Pancreas (tissue), 10 donors: ENCODE results near the gene ASTL. TPM values are rescaled to one million over a fixed set of nuclear protein-coding genes. Genes with fewer than 3 reads are reported as not detected.

Experiments used
- ATAC-seq, 4 donors: fragments of 200-7000 bp; cut with Tn5 transposase; one replicate each; pipeline versions ENCODE4 v1.8.0 to v1.9.1; 2020; ENCODE audit warnings: mild to moderate bottlenecking in 4 of 4, moderate library complexity in 4 of 4
- DNase-seq, 6 donors: peaks; one replicate each; pipeline ENCODE4 v3.0.0-alpha.2; 2020
- FAIRE-seq: peaks from 2 replicates; lab custom pipeline; 2012; peaks lifted over from hg19 to GRCh38; lab: Jason Lieb, UNC
- H3K27ac ChIP-seq, 4 donors: fragments of 200-600 bp; sonication (generic); 1 replicate in 3 of 4; 2 replicates in 1 of 4; pipeline versions ENCODE4 v1.5.0 to v1.8.0; 2020
- H3K27me3 ChIP-seq, 4 donors: fragments of 200-600 bp; one replicate each; pipeline ENCODE4 v1.8.0; 2021
- H3K36me3 ChIP-seq, 3 donors: fragments of 200-600 bp; sonication (generic) in 1 of 3; one replicate each; pipeline versions ENCODE4 v1.5.0 to v1.8.0; 2020 to 2021
- H3K4me1 ChIP-seq, 3 donors: fragments of 200-600 bp; one replicate each; pipeline ENCODE4 v1.8.0; 2021
- H3K4me3 ChIP-seq, 4 donors: fragments of 200-600 bp; sonication (generic) in 2 of 4; one replicate each; pipeline versions ENCODE4 v1.5.0 to v1.8.0; 2020 to 2021
- H3K9me3 ChIP-seq, 4 donors: fragments of 200-600 bp; one replicate each; pipeline ENCODE4 v1.8.0; 2021
- CTCF ChIP-seq, 4 donors: fragments of 200-600 bp; sonication (generic) in 3 of 4; IDR thresholded peaks; one replicate each; pipeline versions ENCODE4 v1.5.0 to v1.8.0; 2021; ENCODE audit warnings: antibody characterized with exemption in 4 of 4
- WGBS, 2 donors: extraction: QIAGEN DNeasy Blood & Tissue Kit; methylation state at CpG; one replicate each; pipeline ENCODE4 v1.1.7; 2013; 5-methylcytosine and 5-hydroxymethylcytosine counted together
- intact Hi-C, 3 donors: fragments of 100-400 bp; cut with DNase I; formaldehyde crosslinking; loops; one replicate each; pipeline versions ENCODE4 v1.11.1 to v1.14.2; 2022
- polyA plus RNA-seq, 2 donors: library from polyadenylated mRNA; stranded (reverse); fragments of 200-250 nt; gene quantifications; one replicate each; pipeline ENCODE4 v1.2.3, GENCODE V29; 2013
- total RNA-seq, 6 donors: library from RNA; stranded (reverse); fragmentation: NEBNext Ultra II Directional in 4 of 6; extraction: Animal tissue kit (Norgen Biotek cat#: 25700) in 4 of 6; gene quantifications; one replicate each; pipeline versions ENCODE4 v1.2.1 to v1.2.4, GENCODE V29; 2021 to 2023
- donor health status: healthy with polysubstance abuse.
- donor health status: DM: no; HTN: no; CAD: no; lungs with moderate emphysema.
- donor health status: DM: no; HTN: no; CAD: no.
- donor health status: control.
- donor health status: control.
- donor health status: Bipolar disorder and iron deficiency.
- donor health status: DM: yes; HTN: yes; CAD: no.
- donor health status: DM: no; HTN: no; CAD: no.
- donor health status: DM: no; HTN: no; CAD: no.
- donor health status: DM: yes; HTN: yes; CAD: no.

ASTL gene
- total and polyA plus RNA-seq, 8 donors, result 0.14 TPM; not detected in 7

DNA sequence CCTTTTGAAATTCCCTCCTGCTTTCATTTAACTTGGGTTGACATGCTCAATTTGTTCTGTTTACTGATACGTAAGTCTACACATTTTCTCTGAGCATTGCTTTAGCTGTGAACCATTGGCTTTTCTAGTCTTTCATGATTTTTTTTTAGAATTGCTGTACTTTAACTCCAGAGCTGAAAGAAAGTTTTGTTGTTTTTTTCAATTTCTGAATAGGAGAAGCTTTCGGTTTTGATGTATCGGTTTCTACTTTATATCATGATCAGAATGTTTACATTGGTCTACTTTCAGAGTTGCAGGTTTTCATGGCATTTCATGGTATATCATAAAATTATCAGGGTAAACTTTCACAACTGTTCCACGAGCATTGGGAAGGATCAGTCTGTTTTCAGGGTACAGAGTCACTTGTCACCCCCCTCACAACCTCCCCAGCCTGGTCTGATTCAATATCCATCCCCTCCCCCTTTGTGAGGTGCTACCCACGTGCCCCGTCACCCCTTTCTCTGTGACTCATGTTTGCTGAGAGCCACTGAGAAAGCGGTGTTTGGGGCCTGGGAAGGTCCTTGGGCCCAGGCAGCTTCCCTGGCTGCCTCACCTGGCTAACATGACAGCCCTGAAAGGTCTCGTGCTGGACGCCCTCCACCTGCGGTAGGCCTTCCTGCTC lies 7.0 kb downstream of the ASTL start:
- Histone ChIP-seq H3K27me3 (no peaks in the 10 kb centered on the region), H3K27ac (no peak overlapping the region), H3K36me3 (no peaks in the 10 kb centered on the region), H3K4me1 (no peaks in the 10 kb centered on the region), H3K4me3 (no peak overlapping the region), H3K9me3 (no peaks in the 10 kb centered on the region)
- ATAC-seq (no peak), DNase-seq (no peak), FAIRE-seq (no peak)
- intact Hi-C loops, result no loop called here
- 76 to 77% methylated on average over 10 of the region's 10 CpGs for WGBS, 2 donors
- TF ChIP-seq CTCF (IDR thresholded peaks at IDR 0.05), result no peak

DNA sequence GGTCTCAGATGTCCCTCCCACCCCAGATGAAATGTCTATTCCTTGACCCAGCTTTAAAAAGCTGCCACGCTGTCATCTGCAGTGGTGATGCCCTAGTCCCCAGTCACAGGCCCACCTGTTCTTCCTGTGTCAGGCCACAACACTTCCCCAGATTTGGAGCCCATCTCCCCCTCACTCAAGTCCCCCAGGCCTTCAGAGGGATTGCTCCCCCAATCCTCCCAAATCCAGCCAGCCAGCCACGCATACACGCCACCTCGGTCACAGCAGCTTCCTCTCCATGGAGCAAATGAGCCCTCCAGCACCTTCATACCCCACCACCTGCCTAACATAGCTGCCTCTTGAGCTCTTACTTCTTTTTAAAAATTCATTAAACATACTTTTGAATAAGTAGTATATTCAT lies 7.8 kb downstream of the ASTL start:
- peak in 1 of 6 donors; percentile 10 for DNase-seq
- intact Hi-C loops, result no loop called here
- no peaks in the 10 kb centered on the region for H3K4me1 ChIP-seq
- no peak for ATAC-seq
- H3K9me3 ChIP-seq, result no peaks in the 10 kb centered on the region
- no peak overlapping the region for H3K4me3 ChIP-seq
- FAIRE-seq, result no peak
- no peaks in the 10 kb centered on the region for H3K27me3 ChIP-seq
- H3K27ac ChIP-seq, result no peak overlapping the region
- WGBS, 2 donors, result 90 to 98% methylated on average over 4 of the region's 4 CpGs
- TF ChIP-seq CTCF (IDR thresholded peaks at IDR 0.05), result no peak
- no peaks in the 10 kb centered on the region for H3K36me3 ChIP-seq

GRCh38 chr2:96129528-96130120 lies 8.7 kb downstream of the ASTL start:
- peak in 1 of 6 donors; percentile 43 for DNase-seq
- Histone ChIP-seq H3K9me3 (no peaks in the 10 kb centered on the region), H3K36me3 (no peaks in the 10 kb centered on the region), H3K27ac (no peak overlapping the region), H3K4me1 (no peaks in the 10 kb centered on the region), H3K4me3 (no peak overlapping the region), H3K27me3 (no peaks in the 10 kb centered on the region)
- no peak for TF ChIP-seq CTCF (IDR thresholded peaks at IDR 0.05)
- 74 to 83% methylated on average over 16 of the region's 16 CpGs for WGBS, 2 donors
- ATAC-seq, result no peak
- intact Hi-C loops, result loop anchor here in 1 of 3 donors (10.0 kb wide), 1 partner anchor 115 kb away; no protein-coding TSS in a partner anchor
- FAIRE-seq, result no peak

GRCh38 chr2:96128456-96128855 lies 9.8 kb downstream of the ASTL start:
- ATAC-seq, result no peak
- H3K4me1 ChIP-seq, result no peaks in the 10 kb centered on the region
- intact Hi-C loops, result loop anchor here in 1 of 3 donors (10.0 kb wide), 1 partner anchor 114 kb away; no protein-coding TSS in a partner anchor
- H3K27me3 ChIP-seq, result no peaks in the 10 kb centered on the region
- no peak overlapping the region for H3K4me3 ChIP-seq
- 83 to 88% methylated on average over 6 of the region's 6 CpGs for WGBS, 2 donors
- H3K36me3 ChIP-seq, result no peaks in the 10 kb centered on the region
- no peak for FAIRE-seq
- no peak overlapping the region for H3K27ac ChIP-seq
- TF ChIP-seq CTCF (IDR thresholded peaks at IDR 0.05), result no peak
- no peak for DNase-seq
- H3K9me3 ChIP-seq, result no peaks in the 10 kb centered on the region
